Measurements from ENCODE around the gene CCT3. TPM values are rescaled to one million over a fixed set of nuclear protein-coding genes. Genes with fewer than 3 reads are reported as not detected.

Gene CCT3
- total RNA-seq, 1 experiment from 2014 or later: 619 TPM

DNA sequence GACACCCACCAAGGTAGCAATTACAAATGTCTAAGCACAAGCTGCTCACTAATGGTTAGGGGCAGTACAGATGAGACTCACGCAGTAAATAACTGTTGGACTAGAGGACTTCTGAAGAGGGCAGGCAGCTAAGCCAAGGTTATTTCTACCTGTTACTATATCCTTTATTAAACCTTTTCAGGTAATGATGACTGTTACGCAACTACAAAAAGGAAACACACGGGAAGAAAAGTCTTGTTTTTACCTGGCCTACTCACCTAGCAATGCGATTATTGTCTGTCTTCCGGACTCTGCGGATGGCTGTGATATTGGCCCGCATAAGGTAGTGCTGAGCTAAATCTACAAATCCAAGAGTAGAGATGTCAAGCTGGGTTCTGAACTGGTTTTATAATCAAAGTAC lies 21.2 kb downstream of the CCT3 start (continued):
- TF ChIP-seq EZH2phosphoT487 (IDR thresholded peaks at IDR 0.05; ENCODE audit: borderline replicate concordance): no peak
- TF ChIP-seq SIN3A (IDR thresholded peaks at IDR 0.05; ENCODE audit: low read depth): no peak

DNA sequence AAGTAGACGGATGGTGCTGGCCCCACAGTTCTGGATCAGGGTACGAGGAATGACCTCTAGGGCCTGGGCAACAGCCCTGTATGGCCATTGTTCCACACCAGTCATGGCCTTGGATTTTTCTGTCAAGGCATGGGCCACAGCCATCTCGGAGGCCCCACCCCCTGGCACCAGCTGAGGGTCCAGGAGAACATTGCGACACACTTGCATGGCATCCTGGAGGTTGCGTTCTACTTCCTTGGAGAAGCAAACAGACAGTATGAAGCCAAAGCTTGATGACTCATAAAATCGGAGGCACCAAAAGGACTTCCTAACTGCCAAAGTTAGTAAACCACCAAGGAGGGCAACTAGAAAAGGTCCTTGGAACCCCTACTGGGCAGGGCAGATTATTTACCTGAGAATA lies 27.1 kb downstream of the CCT3 start:
- H3K27ac ChIP-seq (ENCODE audit: low read depth, low read length): no peak overlapping the region
- DNase-seq (ENCODE audit: low read depth, low spot score) (no peak), ATAC-seq (no peak)
- no peak overlapping the region for H2AFZ ChIP-seq (ENCODE audit: low read depth, low read length, poor library complexity, severe bottlenecking)
- no peak overlapping the region for H3K4me3 ChIP-seq (replicated peaks in 1 of 2; ENCODE audit: low read depth in 1 of 2, low read length in 2 of 2)
- peaks cover 69 to 71% of the 10 kb centered on the region in 2 experiments for H3K36me3 ChIP-seq (ENCODE audit: control insufficient read depth in 1 of 2, insufficient read depth in 2 of 2, low read length in 2 of 2)
- H3K9me2 ChIP-seq (ENCODE audit: insufficient read depth): no peaks in the 10 kb centered on the region
- ChIA-PET RAD21 (ENCODE audit: low non-redundant PET in 1 of 2, low total read pairs in 2 of 2, uncharacterized antibody in 2 of 2, unreplicated experiment in 2 of 2) (no interaction called here), POLR2A (no interaction called here), CTCF (no interaction called here)
- H3K9me3 ChIP-seq (ENCODE audit: control insufficient read depth in 1 of 2, insufficient read depth in 1 of 2, low read depth in 1 of 2, low read length in 2 of 2): no peaks in the 10 kb centered on the region
- H3K79me2 ChIP-seq (ENCODE audit: insufficient read depth, low read length): peaks cover 40% of the 10 kb centered on the region
- no peak overlapping the region for H3K4me2 ChIP-seq (ENCODE audit: low read length)
- BruUV-seq (replicated peaks): no TSS peak
- H4K20me1 ChIP-seq (ENCODE audit: insufficient read depth): peaks cover 14% of the 10 kb centered on the region; the same call in 1 of the 2 replicates
- intact Hi-C loops (cut with micrococcal nuclease): no loop called here
- no peak for TF ChIP-seq EGR1 (IDR thresholded peaks at IDR 0.05; ENCODE audit: low read depth)
- no peak for TF ChIP-seq FOSL1 (IDR thresholded peaks at IDR 0.05; ENCODE audit: low read depth)
- no peak for TF ChIP-seq RAD21 (IDR thresholded peaks at IDR 0.05; ENCODE audit: low read depth)
- TF ChIP-seq EZH2phosphoT487 (IDR thresholded peaks at IDR 0.05; ENCODE audit: borderline replicate concordance): no peak
- no peak for TF ChIP-seq POLR2AphosphoS5 (IDR thresholded peaks at IDR 0.05; ENCODE audit: low read depth, low read length)
- no peak for TF ChIP-seq TCF7L2 (IDR thresholded peaks at IDR 0.05; ENCODE audit: borderline replicate concordance, extremely low read depth, insufficient read depth, insufficient read length)
- TF ChIP-seq, protein P1, sequence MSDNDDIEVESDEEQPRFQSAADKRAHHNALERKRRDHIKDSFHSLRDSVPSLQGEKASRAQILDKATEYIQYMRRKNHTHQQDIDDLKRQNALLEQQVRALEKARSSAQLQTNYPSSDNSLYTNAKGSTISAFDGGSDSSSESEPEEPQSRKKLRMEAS (IDR thresholded peaks at IDR 0.05): no peak
- TF ChIP-seq, protein P2, sequence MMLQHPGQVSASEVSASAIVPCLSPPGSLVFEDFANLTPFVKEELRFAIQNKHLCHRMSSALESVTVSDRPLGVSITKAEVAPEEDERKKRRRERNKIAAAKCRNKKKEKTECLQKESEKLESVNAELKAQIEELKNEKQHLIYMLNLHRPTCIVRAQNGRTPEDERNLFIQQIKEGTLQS (IDR thresholded peaks at IDR 0.05): no peak
- TF ChIP-seq CBX3 (IDR thresholded peaks at IDR 0.05; ENCODE audit: low read depth): no peak
- no peak for TF ChIP-seq POLR2A (IDR thresholded peaks at IDR 0.05; ENCODE audit: borderline replicate concordance, extremely low read depth, insufficient read depth, insufficient read length)
- TF ChIP-seq SIN3A (IDR thresholded peaks at IDR 0.05; ENCODE audit: low read depth): no peak
- TF ChIP-seq, protein P3, sequence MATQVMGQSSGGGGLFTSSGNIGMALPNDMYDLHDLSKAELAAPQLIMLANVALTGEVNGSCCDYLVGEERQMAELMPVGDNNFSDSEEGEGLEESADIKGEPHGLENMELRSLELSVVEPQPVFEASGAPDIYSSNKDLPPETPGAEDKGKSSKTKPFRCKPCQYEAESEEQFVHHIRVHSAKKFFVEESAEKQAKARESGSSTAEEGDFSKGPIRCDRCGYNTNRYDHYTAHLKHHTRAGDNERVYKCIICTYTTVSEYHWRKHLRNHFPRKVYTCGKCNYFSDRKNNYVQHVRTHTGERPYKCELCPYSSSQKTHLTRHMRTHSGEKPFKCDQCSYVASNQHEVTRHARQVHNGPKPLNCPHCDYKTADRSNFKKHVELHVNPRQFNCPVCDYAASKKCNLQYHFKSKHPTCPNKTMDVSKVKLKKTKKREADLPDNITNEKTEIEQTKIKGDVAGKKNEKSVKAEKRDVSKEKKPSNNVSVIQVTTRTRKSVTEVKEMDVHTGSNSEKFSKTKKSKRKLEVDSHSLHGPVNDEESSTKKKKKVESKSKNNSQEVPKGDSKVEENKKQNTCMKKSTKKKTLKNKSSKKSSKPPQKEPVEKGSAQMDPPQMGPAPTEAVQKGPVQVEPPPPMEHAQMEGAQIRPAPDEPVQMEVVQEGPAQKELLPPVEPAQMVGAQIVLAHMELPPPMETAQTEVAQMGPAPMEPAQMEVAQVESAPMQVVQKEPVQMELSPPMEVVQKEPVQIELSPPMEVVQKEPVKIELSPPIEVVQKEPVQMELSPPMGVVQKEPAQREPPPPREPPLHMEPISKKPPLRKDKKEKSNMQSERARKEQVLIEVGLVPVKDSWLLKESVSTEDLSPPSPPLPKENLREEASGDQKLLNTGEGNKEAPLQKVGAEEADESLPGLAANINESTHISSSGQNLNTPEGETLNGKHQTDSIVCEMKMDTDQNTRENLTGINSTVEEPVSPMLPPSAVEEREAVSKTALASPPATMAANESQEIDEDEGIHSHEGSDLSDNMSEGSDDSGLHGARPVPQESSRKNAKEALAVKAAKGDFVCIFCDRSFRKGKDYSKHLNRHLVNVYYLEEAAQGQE (IDR thresholded peaks at IDR 0.05; ENCODE audit: low read depth): no peak
- TF ChIP-seq ZNF274 (IDR thresholded peaks at IDR 0.05; ENCODE audit: low read depth, low read length): no peak
- TF ChIP-seq CEBPB (IDR thresholded peaks at IDR 0.05; ENCODE audit: low read depth): no peak
- TF ChIP-seq JUND (IDR thresholded peaks at IDR 0.05): no peak
- TF ChIP-seq, protein P4, sequence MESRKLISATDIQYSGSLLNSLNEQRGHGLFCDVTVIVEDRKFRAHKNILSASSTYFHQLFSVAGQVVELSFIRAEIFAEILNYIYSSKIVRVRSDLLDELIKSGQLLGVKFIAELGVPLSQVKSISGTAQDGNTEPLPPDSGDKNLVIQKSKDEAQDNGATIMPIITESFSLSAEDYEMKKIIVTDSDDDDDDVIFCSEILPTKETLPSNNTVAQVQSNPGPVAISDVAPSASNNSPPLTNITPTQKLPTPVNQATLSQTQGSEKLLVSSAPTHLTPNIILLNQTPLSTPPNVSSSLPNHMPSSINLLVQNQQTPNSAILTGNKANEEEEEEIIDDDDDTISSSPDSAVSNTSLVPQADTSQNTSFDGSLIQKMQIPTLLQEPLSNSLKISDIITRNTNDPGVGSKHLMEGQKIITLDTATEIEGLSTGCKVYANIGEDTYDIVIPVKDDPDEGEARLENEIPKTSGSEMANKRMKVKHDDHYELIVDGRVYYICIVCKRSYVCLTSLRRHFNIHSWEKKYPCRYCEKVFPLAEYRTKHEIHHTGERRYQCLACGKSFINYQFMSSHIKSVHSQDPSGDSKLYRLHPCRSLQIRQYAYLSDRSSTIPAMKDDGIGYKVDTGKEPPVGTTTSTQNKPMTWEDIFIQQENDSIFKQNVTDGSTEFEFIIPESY (IDR thresholded peaks at IDR 0.05; ENCODE audit: extremely low read depth, insufficient replicate concordance, low read length): no peak
- no peak for TF ChIP-seq SRF (IDR thresholded peaks at IDR 0.05; ENCODE audit: low read depth)
- TF ChIP-seq EZH2 (IDR thresholded peaks at IDR 0.05): no peak
- TF ChIP-seq ELF1 (IDR thresholded peaks at IDR 0.05; ENCODE audit: borderline replicate concordance, low read depth): no peak
- TF ChIP-seq, protein P5, sequence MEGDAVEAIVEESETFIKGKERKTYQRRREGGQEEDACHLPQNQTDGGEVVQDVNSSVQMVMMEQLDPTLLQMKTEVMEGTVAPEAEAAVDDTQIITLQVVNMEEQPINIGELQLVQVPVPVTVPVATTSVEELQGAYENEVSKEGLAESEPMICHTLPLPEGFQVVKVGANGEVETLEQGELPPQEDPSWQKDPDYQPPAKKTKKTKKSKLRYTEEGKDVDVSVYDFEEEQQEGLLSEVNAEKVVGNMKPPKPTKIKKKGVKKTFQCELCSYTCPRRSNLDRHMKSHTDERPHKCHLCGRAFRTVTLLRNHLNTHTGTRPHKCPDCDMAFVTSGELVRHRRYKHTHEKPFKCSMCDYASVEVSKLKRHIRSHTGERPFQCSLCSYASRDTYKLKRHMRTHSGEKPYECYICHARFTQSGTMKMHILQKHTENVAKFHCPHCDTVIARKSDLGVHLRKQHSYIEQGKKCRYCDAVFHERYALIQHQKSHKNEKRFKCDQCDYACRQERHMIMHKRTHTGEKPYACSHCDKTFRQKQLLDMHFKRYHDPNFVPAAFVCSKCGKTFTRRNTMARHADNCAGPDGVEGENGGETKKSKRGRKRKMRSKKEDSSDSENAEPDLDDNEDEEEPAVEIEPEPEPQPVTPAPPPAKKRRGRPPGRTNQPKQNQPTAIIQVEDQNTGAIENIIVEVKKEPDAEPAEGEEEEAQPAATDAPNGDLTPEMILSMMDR (IDR thresholded peaks at IDR 0.05 in 2 of 3, conservative IDR thresholded peaks at IDR 0.05 in 1 of 3; ENCODE audit: borderline replicate concordance in 1 of 3, insufficient read depth in 1 of 3, low read depth in 2 of 3, low read length in 2 of 3): no peak
- no peaks in the 10 kb centered on the region for H3K4me1 ChIP-seq (ENCODE audit: control insufficient read depth in 1 of 2, insufficient read depth in 2 of 2, low read length in 2 of 2)
- no peaks in the 10 kb centered on the region for H3K27me3 ChIP-seq (ENCODE audit: insufficient read depth, low read length)
- no peak overlapping the region for H3K9ac ChIP-seq (ENCODE audit: low read length)

All from HCT116 (cell line).